Caco-2 (cell line): Measurements from ENCODE around the gene CAPN5. TPM values are rescaled to one million over a fixed set of nuclear protein-coding genes. Genes with fewer than 3 reads are reported as not detected.

ENCODE experiments used
- BruUV-seq: library from RNA; stranded (reverse); fragments of 400-500 nt; replicated peaks from 2 replicates; lab custom pipeline; 2021; lab: Mats Ljungman, UMichigan
- CTCF ChIA-PET: fragments of 300-600 bp; sonication (Branson Sonifier 250); formaldehyde crosslinking; loops from one replicate; lab custom pipeline; 2022; ENCODE audit warnings: antibody characterized with exemption; lab: Charles Lee
- POLR2A ChIA-PET: fragments of 300-600 bp; sonication (Branson Sonifier 250); formaldehyde crosslinking; loops from one replicate; lab custom pipeline; 2022; ENCODE audit warnings: antibody characterized with exemption; lab: Charles Lee
- DNase-seq, 2 experiments: peaks; one replicate each; pipeline versions ENCODE4 v3.0.0 to v3.0.0-alpha.2; 2020 to 2022
- H3K27me3 ChIP-seq: replicated peaks from 2 replicates; pipeline ENCODE4 v1.6.0; 2011; ENCODE audit warnings: low read length; ENCODE audit not compliant: control insufficient read depth, insufficient read depth
- H3K36me3 ChIP-seq: 2 replicates; pipeline ENCODE4 v1.5.1; 2011; ENCODE audit warnings: low read length; ENCODE audit not compliant: control insufficient read depth, insufficient read depth
- H3K4me1 ChIP-seq: fragments of 250-450 bp; sonication (Bioruptor Pico); 2 replicates; pipeline ENCODE4 v1.5.1; 2020; ENCODE audit warnings: mild to moderate bottlenecking
- H3K4me3 ChIP-seq: 2 replicates; pipeline ENCODE4 v1.5.1; 2011; ENCODE audit warnings: low read depth, mild to moderate bottlenecking, control low read depth, low read length
- H3K9me3 ChIP-seq: fragments of 250-450 bp; sonication (Bioruptor Pico); 2 replicates; pipeline ENCODE4 v1.5.1; 2020; ENCODE audit warnings: mild to moderate bottlenecking, moderate library complexity
- H3K27ac Mint-ChIP-seq: one replicate; pipeline ENCODE4 v1.8.0; 2022; ENCODE audit warnings: mixed read lengths; ENCODE audit not compliant: unreplicated experiment
- H3K27me3 Mint-ChIP-seq: one replicate; pipeline ENCODE4 v1.8.0; 2022; ENCODE audit warnings: mixed read lengths; ENCODE audit not compliant: insufficient read depth, unreplicated experiment
- H3K36me3 Mint-ChIP-seq: one replicate; pipeline ENCODE4 v1.8.0; 2022; ENCODE audit warnings: mild to moderate bottlenecking, mixed read lengths; ENCODE audit not compliant: insufficient read depth, unreplicated experiment
- H3K4me1 Mint-ChIP-seq: one replicate; pipeline ENCODE4 v1.8.0; 2022; ENCODE audit warnings: low read depth, mixed read lengths; ENCODE audit not compliant: unreplicated experiment
- H3K4me3 Mint-ChIP-seq: one replicate; pipeline ENCODE4 v1.8.0; 2022; ENCODE audit warnings: mild to moderate bottlenecking, moderate library complexity, mixed read lengths; ENCODE audit not compliant: unreplicated experiment
- H3K9me3 Mint-ChIP-seq: one replicate; pipeline ENCODE4 v1.8.0; 2022; ENCODE audit warnings: mixed read lengths; ENCODE audit not compliant: unreplicated experiment
- CTCF ChIP-seq, 2 experiments: fragments of 200-600 bp in 1 of 2; IDR thresholded peaks; 1 replicate in 1 of 2; 2 replicates in 1 of 2; pipeline versions ENCODE4 v1.5.1 to v1.8.0; 2011 to 2022; ENCODE audit warnings: antibody characterized with exemption in 1 of 2, control low read depth in 1 of 2, inconsistent platforms in 1 of 2, low read depth in 1 of 2, low read length in 1 of 2, mild to moderate bottlenecking in 1 of 2, moderate library complexity in 1 of 2; ENCODE audit not compliant: insufficient read depth in 1 of 2, severe bottlenecking in 1 of 2, unreplicated experiment in 1 of 2
- intact Hi-C: fragments of 100-400 bp; cut with micrococcal nuclease; formaldehyde crosslinking; loops from one replicate; pipeline ENCODE4 v1.10.0; 2022; ENCODE audit not compliant: unreplicated experiment
- total RNA-seq: library from RNA; stranded (reverse); gene quantifications from 2 replicates; pipeline ENCODE4 v1.2.3, GENCODE V29; 2022

CAPN5 gene
- total RNA-seq, 1 experiment from 2014 or later: 21.2 TPM

- TF ChIP-seq CTCF (IDR thresholded peaks at IDR 0.05; ENCODE audit: insufficient read depth in 1 of 2, low read depth in 1 of 2, low read length in 1 of 2, severe bottlenecking in 1 of 2, unreplicated experiment in 1 of 2): no peak
- Mint-ChIP-seq H3K4me1 (no peaks in the 10 kb centered on the region), H3K9me3 (no peaks in the 10 kb centered on the region), H3K27me3 (no peaks in the 10 kb centered on the region), H3K4me3 (no peak overlapping the region), H3K36me3 (peaks cover 7% of the 10 kb centered on the region), H3K27ac (no peak overlapping the region)
- H3K27me3 ChIP-seq: no peaks in the 10 kb centered on the region
- intact Hi-C loops: no loop called here
- ChIA-PET POLR2A (no interaction called here), CTCF (interaction anchor here (1.1 to 1.8 kb wide), 2 partner anchors 9 to 53 kb away, joined by 10 to 14 read pairs; no protein-coding TSS in a partner anchor)
- H3K36me3 ChIP-seq: no peaks in the 10 kb centered on the region; the same call in 1 of the 2 replicates
- DNase-seq: no peak
- H3K4me3 ChIP-seq: no peak overlapping the region
- no TSS peak for BruUV-seq
- H3K4me1 ChIP-seq: 0 out of 2 replicates have a peak, but pooled peaks cover 2% of the 10 kb centered on the region
- H3K9me3 ChIP-seq: no peaks in the 10 kb centered on the region
These were observed 33.6 kb downstream of the CAPN5 start for GRCh38 chr11:77100166-77101042.

- Mint-ChIP-seq H3K9me3 (no peaks in the 10 kb centered on the region), H3K27me3 (no peaks in the 10 kb centered on the region), H3K36me3 (peaks cover 7% of the 10 kb centered on the region), H3K27ac (no peak overlapping the region), H3K4me3 (no peak overlapping the region), H3K4me1 (no peaks in the 10 kb centered on the region)
- peak in 1 of 2 experiments; percentile 56 for DNase-seq
- ChIA-PET CTCF (interaction anchor here (1.1 to 1.8 kb wide), 2 partner anchors 10 to 54 kb away, joined by 10 to 14 read pairs; no protein-coding TSS in a partner anchor), POLR2A (no interaction called here)
- Histone ChIP-seq H3K4me3 (no peak overlapping the region), H3K36me3 (no peaks in the 10 kb centered on the region; the same call in 1 of the 2 replicates), H3K27me3 (no peaks in the 10 kb centered on the region), H3K9me3 (no peaks in the 10 kb centered on the region), H3K4me1 (no peaks in the 10 kb centered on the region)
- BruUV-seq: no TSS peak
- intact Hi-C loops: no loop called here
- TF ChIP-seq CTCF (IDR thresholded peaks at IDR 0.05; ENCODE audit: insufficient read depth in 1 of 2, low read depth in 1 of 2, low read length in 1 of 2, severe bottlenecking in 1 of 2, unreplicated experiment in 1 of 2): peak; percentile 61 to 62
These were observed 34.3 kb downstream of the CAPN5 start for GRCh38 chr11:77101043-77101537.
